GM19351 (cell line): ENCODE results near the gene ZFYVE19.
"Not testable (repeated sequence)": the region's sequence is repeated elsewhere in the genome, so short reads cannot be mapped to it uniquely, and the experiment has no call there.

Experiments
- ATAC-seq: cut with Tn5 transposase; IDR thresholded peaks from one replicate; pipeline ENCODE4 v1.9.1; 2021; ENCODE audit warnings: mild to moderate bottlenecking, moderate library complexity; ENCODE audit not compliant: unreplicated experiment

Gene ZFYVE19

GRCh38 chr15:40845511-40846284 lies 38.8 kb downstream of the ZFYVE19 start:
- ATAC-seq = no peak

GRCh38 chr15:40846841-40847222 lies 39.9 kb downstream of the ZFYVE19 start:
- peak; percentile 9 for ATAC-seq

GRCh38 chr15:40847223-40847961 lies 40.5 kb downstream of the ZFYVE19 start:
- peak; percentile 47 for ATAC-seq

GRCh38 chr15:40850576-40851112 lies 43.8 kb downstream of the ZFYVE19 start:
- ATAC-seq = no peak

- ATAC-seq = no peak
These were observed 45.6 kb downstream of the ZFYVE19 start for GRCh38 chr15:40852529-40852928.

- no peak for ATAC-seq
These were observed 46.5 kb downstream of the ZFYVE19 start for GRCh38 chr15:40853241-40853890.

- no peak for ATAC-seq
These were observed 47.3 kb downstream of the ZFYVE19 start for GRCh38 chr15:40854161-40854560.

- ATAC-seq = no peak
These were observed 48.9 kb downstream of the ZFYVE19 start for GRCh38 chr15:40855706-40856234.

GRCh38 chr15:40856746-40857145 lies 49.9 kb downstream of the ZFYVE19 start:
- no peak for ATAC-seq

- peak; percentile 73 for ATAC-seq
These were observed 50.9 kb downstream of the ZFYVE19 start for GRCh38 chr15:40857601-40858341.

GRCh38 chr15:40858706-40859105 lies 51.8 kb downstream of the ZFYVE19 start:
- ATAC-seq = no peak

- ATAC-seq = no peak
These were observed 52.4 kb downstream of the ZFYVE19 start for GRCh38 chr15:40859206-40859851.

GRCh38 chr15:40861147-40861546 lies 54.3 kb downstream of the ZFYVE19 start:
- ATAC-seq = not testable (repeated sequence)

- ATAC-seq = no peak
These were observed 56.9 kb downstream of the ZFYVE19 start for GRCh38 chr15:40863660-40864270.
